BLaER1 treated with 17β-estradiol and CSF1 and Interleukin-3, amounts not matched to agents 10 nM and 100 nM (cell line): ENCODE measurements around the gene CABLES2.
A peak's percentile ranks its signal among the peaks of the same experiment; 100 is the strongest.

Source experiments
- H3K27ac ChIP-seq, 11 experiments: shearing (Covaris generic); formaldehyde crosslinking; 2 replicates each; pipeline ENCODE4 v1.8.1; 2022
- H3K27me3 ChIP-seq, 11 experiments: shearing (Covaris generic); formaldehyde crosslinking; 2 replicates each; pipeline ENCODE4 v1.8.1; 2022
- H3K36me3 ChIP-seq, 11 experiments: shearing (Covaris generic); formaldehyde crosslinking; 2 replicates each; pipeline ENCODE4 v1.8.1; 2022
- H3K4me1 ChIP-seq, 10 experiments: shearing (Covaris generic); formaldehyde crosslinking; 2 replicates each; pipeline ENCODE4 v1.8.1; 2022
- H3K4me2 ChIP-seq, 11 experiments: shearing (Covaris generic); formaldehyde crosslinking; 2 replicates each; pipeline ENCODE4 v1.8.1; 2022
- H3K4me3 ChIP-seq, 10 experiments: shearing (Covaris generic); formaldehyde crosslinking; 2 replicates each; pipeline ENCODE4 v1.8.1; 2022
- H3K9ac ChIP-seq, 11 experiments: shearing (Covaris generic); formaldehyde crosslinking; 2 replicates each; pipeline ENCODE4 v1.8.1; 2022
- H3K9me3 ChIP-seq, 11 experiments: shearing (Covaris generic); formaldehyde crosslinking; replicated peaks in 1 of 11; 2 replicates each; pipeline ENCODE4 v1.8.1; 2022
- H4K20me1 ChIP-seq, 11 experiments: shearing (Covaris generic); formaldehyde crosslinking; 2 replicates each; pipeline ENCODE4 v1.8.1; 2022
- Cebpa-rat ChIP-seq, 11 experiments: shearing (Covaris generic); IDR thresholded peaks; 2 replicates each; pipeline ENCODE4 v1.8.1; 2022

Gene CABLES2

DNA sequence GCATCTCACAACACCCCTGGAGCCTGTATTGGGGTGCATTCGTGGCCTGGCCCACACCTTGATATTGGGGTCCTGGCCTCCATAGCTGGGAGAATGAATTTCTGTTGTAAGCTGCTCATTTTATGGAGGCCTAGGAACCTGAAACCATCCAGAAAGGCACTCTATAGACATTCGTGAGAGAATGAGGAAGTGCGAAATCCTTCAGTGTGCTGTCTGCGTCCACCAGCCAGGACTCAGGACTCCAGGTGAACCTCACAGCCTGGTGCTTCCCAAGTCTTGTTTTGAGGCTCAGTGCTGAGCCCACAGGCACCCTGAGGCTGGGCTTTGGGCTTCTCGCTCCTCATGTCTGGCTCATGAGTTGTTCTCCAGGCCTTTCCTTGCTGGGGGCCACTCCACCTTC, 32.1 kb upstream of the CABLES2 start:
- Histone ChIP-seq H3K27me3 (peaks cover 14 to 62% (median 38%) of the 10 kb centered on the region in 11 experiments; a peak in 21 of 22 replicates), H3K4me2 (peak overlapping the region in 1 of 11 experiments; percentile 1; a peak in 1 of 22 replicates), H3K36me3 (no peaks in the 10 kb centered on the region), H3K9me3 (no peaks in the 10 kb centered on the region), H3K4me1 (peaks cover 0 to 10% (median 0%) of the 10 kb centered on the region in 10 experiments; a peak in 4 of 20 replicates), H3K9ac (no peak overlapping the region), H3K27ac (no peak overlapping the region), H3K4me3 (no peak overlapping the region), H4K20me1 (peaks cover 0 to 31% (median 0%) of the 10 kb centered on the region in 11 experiments; a peak in 6 of 22 replicates)
- no peak for TF ChIP-seq Cebpa-rat (IDR thresholded peaks at IDR 0.05)

DNA sequence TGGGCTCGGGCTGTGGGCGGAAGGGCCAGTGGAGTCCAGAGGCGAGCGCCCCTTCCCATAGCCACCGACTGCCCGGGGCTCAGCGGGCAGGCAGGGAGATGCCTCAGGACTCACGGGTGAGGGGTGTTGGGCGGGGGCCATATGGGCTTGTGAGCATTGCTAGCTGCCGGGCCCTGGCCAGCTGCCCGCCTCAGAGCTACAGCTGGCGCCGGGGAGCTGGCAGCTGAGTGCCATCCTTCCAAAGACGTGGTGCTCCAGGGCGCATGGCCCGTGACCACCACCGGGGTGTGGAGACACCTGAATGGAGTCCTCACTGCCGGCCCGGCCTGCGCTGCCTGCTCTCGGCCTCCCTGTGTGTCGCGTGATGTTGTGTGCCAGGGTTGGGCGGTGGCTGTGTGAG, 30.8 kb upstream of the CABLES2 start:
- Histone ChIP-seq H4K20me1 (peaks cover 0 to 36% (median 0%) of the 10 kb centered on the region in 11 experiments; a peak in 6 of 22 replicates), H3K27ac (no peak overlapping the region), H3K9me3 (no peaks in the 10 kb centered on the region), H3K4me3 (no peak overlapping the region), H3K36me3 (no peaks in the 10 kb centered on the region), H3K27me3 (peaks cover 23 to 63% (median 40%) of the 10 kb centered on the region in 11 experiments; a peak in 21 of 22 replicates), H3K4me2 (no peak overlapping the region), H3K4me1 (peaks cover 0 to 10% (median 0%) of the 10 kb centered on the region in 10 experiments; a peak in 4 of 20 replicates), H3K9ac (no peak overlapping the region)
- no peak for TF ChIP-seq Cebpa-rat (IDR thresholded peaks at IDR 0.05)

DNA sequence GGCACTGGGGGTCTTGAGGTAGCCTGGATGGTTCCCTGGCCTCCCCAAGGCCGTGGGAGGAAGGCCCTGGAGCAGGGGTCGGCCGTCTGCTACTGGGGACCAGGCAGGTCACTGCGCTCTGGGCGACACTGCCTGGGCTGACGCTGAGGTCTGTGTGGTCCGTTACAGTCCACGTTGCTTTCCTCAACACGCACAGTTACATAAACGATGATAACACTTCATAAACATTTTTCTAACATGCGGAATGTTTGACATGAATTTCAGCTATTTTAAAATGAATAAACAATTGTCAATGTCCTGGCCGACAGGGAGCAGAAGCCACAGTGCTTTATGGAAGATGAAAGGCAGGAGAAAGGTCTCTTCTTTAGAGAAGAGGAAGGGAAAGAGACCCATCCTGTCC, 30.4 kb upstream of the CABLES2 start:
- Histone ChIP-seq H3K4me3 (no peak overlapping the region), H3K4me1 (peaks cover 0 to 10% (median 0%) of the 10 kb centered on the region in 10 experiments; a peak in 4 of 20 replicates), H3K27ac (no peak overlapping the region), H3K27me3 (peaks cover 23 to 60% (median 38%) of the 10 kb centered on the region in 11 experiments; a peak in 21 of 22 replicates), H3K9me3 (no peaks in the 10 kb centered on the region), H4K20me1 (peaks cover 0 to 40% (median 0%) of the 10 kb centered on the region in 11 experiments; a peak in 6 of 22 replicates), H3K4me2 (no peak overlapping the region), H3K36me3 (no peaks in the 10 kb centered on the region), H3K9ac (no peak overlapping the region)
- no peak for TF ChIP-seq Cebpa-rat (IDR thresholded peaks at IDR 0.05)

DNA sequence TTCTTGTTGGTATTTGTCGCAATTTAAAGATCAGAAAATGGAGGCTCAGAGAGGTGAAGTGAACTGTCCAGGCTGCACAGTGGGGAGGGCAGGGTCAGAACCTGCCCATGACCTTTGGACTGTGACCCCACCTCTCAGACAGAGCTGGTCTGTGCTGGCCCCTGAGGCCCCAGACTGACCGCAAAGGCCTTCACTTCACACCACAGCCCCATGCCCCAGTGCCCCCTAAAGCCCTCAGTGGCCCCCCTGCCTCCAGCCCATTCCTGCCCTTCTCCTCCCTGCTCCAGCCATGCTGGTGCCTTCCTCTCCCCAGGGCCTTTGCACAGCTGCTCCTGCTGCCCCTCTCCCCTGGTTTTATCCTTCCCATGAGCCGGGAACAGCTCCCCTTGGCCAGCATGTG, 29.6 kb upstream of the CABLES2 start:
- Histone ChIP-seq H3K9me3 (no peaks in the 10 kb centered on the region), H3K27ac (no peak overlapping the region), H4K20me1 (peaks cover 0 to 45% (median 0%) of the 10 kb centered on the region in 11 experiments; a peak in 6 of 22 replicates), H3K4me3 (no peak overlapping the region), H3K36me3 (no peaks in the 10 kb centered on the region), H3K9ac (no peak overlapping the region), H3K4me2 (no peak overlapping the region), H3K27me3 (peaks cover 23 to 52% (median 38%) of the 10 kb centered on the region in 11 experiments; a peak in 21 of 22 replicates), H3K4me1 (peaks cover 0 to 10% (median 0%) of the 10 kb centered on the region in 10 experiments; a peak in 4 of 20 replicates)
- TF ChIP-seq Cebpa-rat (IDR thresholded peaks at IDR 0.05), result no peak

DNA sequence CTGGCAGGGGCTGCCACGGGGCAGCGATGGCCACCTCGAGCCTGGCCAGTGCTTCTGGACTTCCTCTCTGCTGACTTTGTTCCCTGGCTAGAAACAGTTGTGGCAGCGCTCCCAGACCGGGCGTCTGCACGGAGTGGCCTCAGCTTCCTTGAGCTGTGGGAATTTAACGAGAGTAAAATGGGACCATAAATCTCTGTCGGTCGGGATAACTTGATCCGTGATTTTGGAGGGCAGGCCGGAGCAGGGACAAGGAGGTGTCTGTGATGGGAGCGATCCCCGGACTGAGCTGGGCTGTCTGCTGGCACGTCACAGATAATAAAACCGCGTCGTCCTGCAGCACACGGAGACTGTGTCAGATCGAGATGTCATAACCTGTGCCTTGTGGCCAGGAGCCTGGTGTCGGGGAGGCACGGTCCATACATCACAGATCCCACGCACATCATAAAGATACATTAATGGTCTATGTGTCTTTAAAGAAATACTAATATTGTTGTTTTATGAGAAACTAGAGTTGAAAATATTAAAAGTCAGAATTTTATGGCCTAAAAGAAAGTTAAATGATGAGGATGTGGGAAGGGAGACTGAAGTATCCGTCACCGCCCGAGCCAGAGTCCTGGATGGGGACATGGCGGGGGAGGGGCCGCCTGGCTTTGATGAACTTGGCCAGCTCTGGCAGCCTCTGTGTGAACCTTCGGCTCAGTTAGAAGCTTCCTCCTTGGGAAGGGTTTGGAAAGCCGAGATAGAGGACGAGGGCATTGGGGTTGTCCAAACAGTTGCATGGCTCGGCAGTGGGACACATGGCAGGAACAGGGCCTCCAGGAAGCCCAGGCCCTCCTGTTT, 26.8 kb upstream of the CABLES2 start:
- H3K36me3 ChIP-seq, result no peaks in the 10 kb centered on the region
- peaks cover 0 to 36% (median 0%) of the 10 kb centered on the region in 11 experiments; a peak in 5 of 22 replicates for H4K20me1 ChIP-seq
- H3K9ac ChIP-seq, result no peak overlapping the region
- H3K4me3 ChIP-seq, result no peak overlapping the region
- H3K9me3 ChIP-seq, result no peaks in the 10 kb centered on the region
- TF ChIP-seq Cebpa-rat (IDR thresholded peaks at IDR 0.05), result no peak
- no peak overlapping the region for H3K4me2 ChIP-seq
- H3K27me3 ChIP-seq, result peaks cover 23 to 38% (median 33%) of the 10 kb centered on the region in 11 experiments; a peak in 21 of 22 replicates
- H3K27ac ChIP-seq, result no peak overlapping the region
- H3K4me1 ChIP-seq, result peaks cover 0 to under 1% (median 0%) of the 10 kb centered on the region in 10 experiments; a peak in 2 of 20 replicates

DNA sequence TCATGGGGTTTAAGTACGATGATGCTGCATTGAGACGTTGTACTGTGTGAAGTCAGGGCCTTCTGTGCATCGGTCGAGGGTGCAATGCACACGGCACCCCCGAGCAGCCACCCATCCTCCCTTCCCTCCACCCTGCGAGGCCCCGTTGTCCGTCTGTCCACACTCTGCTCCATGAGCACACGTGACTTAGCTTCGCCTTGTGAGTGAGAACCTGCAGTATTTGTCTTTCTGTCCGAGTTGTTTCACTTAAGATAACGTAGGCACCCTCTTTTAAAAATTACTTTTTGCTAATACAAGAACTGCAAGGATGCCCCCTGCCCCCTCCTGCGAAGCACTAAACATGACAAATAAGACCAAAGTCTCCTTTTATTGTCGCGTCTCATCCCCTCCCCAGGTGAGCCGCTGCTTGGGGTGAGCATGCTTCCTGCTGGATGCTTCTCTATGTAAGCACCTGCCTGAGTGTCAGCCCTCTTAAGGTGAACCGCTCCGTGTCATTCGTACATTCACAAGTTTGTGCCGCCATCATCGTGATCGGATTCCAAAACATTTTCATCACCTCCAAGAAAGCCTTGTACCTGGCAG, 23.9 kb upstream of the CABLES2 start:
- Histone ChIP-seq H3K9ac (no peak overlapping the region), H4K20me1 (peaks cover 0 to 32% (median 0%) of the 10 kb centered on the region in 11 experiments; a peak in 5 of 22 replicates), H3K27ac (no peak overlapping the region), H3K4me1 (0 out of 20 replicates have a peak, but pooled peaks cover 0 to 5% (median 0%) of the 10 kb centered on the region in 10 experiments), H3K9me3 (no peaks in the 10 kb centered on the region), H3K27me3 (peaks cover 21 to 31% (median 27%) of the 10 kb centered on the region in 11 experiments; a peak in 21 of 22 replicates), H3K4me2 (no peak overlapping the region), H3K36me3 (no peaks in the 10 kb centered on the region), H3K4me3 (no peak overlapping the region)
- no peak for TF ChIP-seq Cebpa-rat (IDR thresholded peaks at IDR 0.05)

DNA sequence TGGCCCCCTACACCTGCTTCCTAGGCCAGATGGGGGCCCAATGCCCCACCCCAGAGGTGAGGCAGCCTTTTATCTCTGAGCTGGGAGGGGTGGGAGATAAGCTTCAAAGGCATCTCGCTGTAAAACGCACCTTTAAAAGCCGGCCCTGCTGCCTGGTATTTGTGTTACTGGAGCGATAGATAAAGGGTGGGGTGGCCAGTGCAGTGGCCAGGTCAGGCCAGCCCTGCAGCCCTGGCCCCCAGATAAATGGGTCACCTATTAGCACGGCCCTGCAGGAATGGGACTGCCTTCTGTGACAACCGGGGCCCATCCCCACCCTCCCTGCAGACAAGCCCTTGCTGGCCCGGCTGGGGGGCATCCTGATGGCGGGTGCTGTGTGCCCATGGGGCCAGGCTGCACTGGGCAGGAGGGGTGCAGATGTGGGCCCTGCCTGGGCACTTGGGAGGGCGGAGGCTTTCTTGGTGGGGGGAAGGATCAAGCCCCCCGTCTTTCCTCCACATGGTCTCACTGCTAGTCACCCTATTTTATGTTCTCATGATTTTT, 23.3 kb upstream of the CABLES2 start:
- Histone ChIP-seq H3K27me3 (peaks cover 15 to 25% (median 22%) of the 10 kb centered on the region in 11 experiments; a peak in 21 of 22 replicates), H3K27ac (no peak overlapping the region), H4K20me1 (peaks cover 0 to 31% (median 0%) of the 10 kb centered on the region in 11 experiments; a peak in 5 of 22 replicates), H3K9ac (no peak overlapping the region), H3K36me3 (no peaks in the 10 kb centered on the region), H3K4me1 (0 out of 20 replicates have a peak, but pooled peaks cover 0 to 5% (median 0%) of the 10 kb centered on the region in 10 experiments), H3K4me3 (no peak overlapping the region), H3K9me3 (no peaks in the 10 kb centered on the region), H3K4me2 (no peak overlapping the region)
- TF ChIP-seq Cebpa-rat (IDR thresholded peaks at IDR 0.05), result no peak

DNA sequence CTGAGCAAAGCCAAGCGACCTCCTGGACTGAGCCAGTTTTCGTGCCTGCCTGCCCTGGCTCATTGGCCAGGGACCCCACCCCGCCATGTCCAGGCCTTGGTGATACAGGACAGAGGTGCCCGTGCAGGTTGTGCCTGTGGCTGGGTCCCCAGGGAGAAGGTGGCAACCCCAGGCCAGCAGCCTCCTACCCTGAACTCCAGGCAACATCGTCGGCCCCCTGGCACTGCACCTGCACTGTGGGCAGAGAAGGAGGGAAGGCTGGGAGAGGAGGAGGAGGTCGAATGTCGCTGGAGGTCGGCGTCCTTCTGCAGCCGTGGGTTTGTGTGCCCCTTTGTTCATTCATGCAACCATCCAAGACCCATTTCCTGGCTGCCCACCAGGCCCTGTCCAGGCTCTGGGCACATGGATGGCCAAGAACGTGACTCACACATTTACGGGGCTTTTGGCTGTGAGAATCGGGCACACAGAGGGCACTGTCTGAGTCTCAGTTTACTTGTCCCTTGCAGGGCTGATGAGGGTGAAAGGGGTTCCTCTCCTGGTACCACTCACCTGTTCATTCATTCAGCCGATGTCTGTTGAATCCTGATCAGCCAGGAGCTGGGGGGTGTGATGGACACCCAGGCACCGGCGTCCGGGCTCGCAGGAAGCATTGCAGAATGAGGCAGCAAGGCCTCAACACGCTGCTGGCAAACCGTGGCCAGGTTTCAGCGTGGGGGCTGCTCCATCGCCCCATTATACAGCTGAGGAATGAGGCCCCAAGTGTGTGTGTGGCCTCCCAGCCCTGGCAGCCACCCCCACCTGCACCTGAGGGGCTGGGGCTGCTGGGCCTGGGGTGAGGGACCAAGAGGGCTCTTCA, 22.6 kb upstream of the CABLES2 start:
- H3K36me3 ChIP-seq, result no peaks in the 10 kb centered on the region
- no peak for TF ChIP-seq Cebpa-rat (IDR thresholded peaks at IDR 0.05)
- H3K4me3 ChIP-seq, result no peak overlapping the region
- H3K4me1 ChIP-seq, result 0 out of 20 replicates have a peak, but pooled peaks cover 0 to 5% (median 0%) of the 10 kb centered on the region in 10 experiments
- H3K4me2 ChIP-seq, result no peak overlapping the region
- no peak overlapping the region for H3K9ac ChIP-seq
- H4K20me1 ChIP-seq, result peaks cover 0 to 33% (median 0%) of the 10 kb centered on the region in 11 experiments; a peak in 6 of 22 replicates
- H3K27ac ChIP-seq, result no peak overlapping the region
- H3K27me3 ChIP-seq, result peaks cover 8 to 18% (median 15%) of the 10 kb centered on the region in 11 experiments; a peak in 20 of 22 replicates
- no peaks in the 10 kb centered on the region for H3K9me3 ChIP-seq
